ENCODE results near the gene LPP.

- TF ChIP-seq CTCF (optimal IDR thresholded peaks at IDR 0.05 in 1 of 3, IDR thresholded peaks at IDR 0.05 in 1 of 3, conservative IDR thresholded peaks at IDR 0.05 in 1 of 3; ENCODE audit: extremely low read depth in 1 of 3, insufficient read depth in 2 of 3, low read length in 3 of 3), result no peak
- TF ChIP-seq EZH2 (IDR thresholded peaks at IDR 0.05; ENCODE audit: low read length), result no peak
These were observed 147.2 kb downstream of the LPP start for GRCh38 chr3:188301147-188301546.

All from keratinocyte (primary cell).